ENCODE data around the gene LMNTD1. TPM values are rescaled to one million over a fixed set of nuclear protein-coding genes. Genes with fewer than 3 reads are reported as not detected.

The LMNTD1 gene
- total and polyA plus RNA-seq, 3 donors from 2014 or later = 10.8 to 22.9 (median 18.7) TPM

DNA sequence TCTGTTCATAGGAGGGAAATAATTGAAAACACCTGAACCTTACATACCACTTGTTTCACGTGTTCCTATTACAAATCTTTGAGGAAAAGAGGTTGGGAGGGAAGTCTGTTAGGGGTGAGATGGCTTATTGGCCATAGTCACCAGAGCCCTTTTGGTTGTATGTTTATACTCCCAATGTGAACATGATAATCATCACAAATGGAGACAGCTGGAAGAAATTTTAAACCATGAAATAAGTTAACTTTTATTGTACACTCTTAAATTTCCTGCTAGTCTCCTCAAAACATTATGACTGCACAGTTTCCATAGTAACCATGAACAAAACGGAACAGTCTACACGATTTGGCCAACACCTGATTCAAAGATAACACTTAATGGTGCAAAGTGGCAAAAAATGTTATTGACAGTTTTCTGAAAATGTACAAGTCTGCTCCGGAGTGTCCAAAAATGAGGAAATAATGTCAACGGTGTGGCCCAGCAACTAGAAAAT is 56.9 kb downstream of the LMNTD1 start:
- no peak for DNase-seq
- intact Hi-C loops (cut with DNase I; ENCODE audit: low total_unique reads) = no loop called here
- H3K27ac ChIP-seq = no peak overlapping the region
- no peaks in the 10 kb centered on the region for H3K36me3 ChIP-seq (ENCODE audit: low read depth, missing control alignments)
- no peaks in the 10 kb centered on the region for H3K9me3 ChIP-seq
- TF ChIP-seq, protein P1, sequence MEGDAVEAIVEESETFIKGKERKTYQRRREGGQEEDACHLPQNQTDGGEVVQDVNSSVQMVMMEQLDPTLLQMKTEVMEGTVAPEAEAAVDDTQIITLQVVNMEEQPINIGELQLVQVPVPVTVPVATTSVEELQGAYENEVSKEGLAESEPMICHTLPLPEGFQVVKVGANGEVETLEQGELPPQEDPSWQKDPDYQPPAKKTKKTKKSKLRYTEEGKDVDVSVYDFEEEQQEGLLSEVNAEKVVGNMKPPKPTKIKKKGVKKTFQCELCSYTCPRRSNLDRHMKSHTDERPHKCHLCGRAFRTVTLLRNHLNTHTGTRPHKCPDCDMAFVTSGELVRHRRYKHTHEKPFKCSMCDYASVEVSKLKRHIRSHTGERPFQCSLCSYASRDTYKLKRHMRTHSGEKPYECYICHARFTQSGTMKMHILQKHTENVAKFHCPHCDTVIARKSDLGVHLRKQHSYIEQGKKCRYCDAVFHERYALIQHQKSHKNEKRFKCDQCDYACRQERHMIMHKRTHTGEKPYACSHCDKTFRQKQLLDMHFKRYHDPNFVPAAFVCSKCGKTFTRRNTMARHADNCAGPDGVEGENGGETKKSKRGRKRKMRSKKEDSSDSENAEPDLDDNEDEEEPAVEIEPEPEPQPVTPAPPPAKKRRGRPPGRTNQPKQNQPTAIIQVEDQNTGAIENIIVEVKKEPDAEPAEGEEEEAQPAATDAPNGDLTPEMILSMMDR (IDR thresholded peaks at IDR 0.05) = no peak
- no peak for TF ChIP-seq POLR2A (IDR thresholded peaks at IDR 0.05)
- 52 to 62% methylated on average over 5 of the region's 5 CpGs for WGBS, 2 donors
- H3K4me3 ChIP-seq = no peak overlapping the region
- H3K4me1 ChIP-seq = no peaks in the 10 kb centered on the region
- no peaks in the 10 kb centered on the region for H3K27me3 ChIP-seq

- WGBS, 2 donors = 72 to 88% methylated on average over 1 of the region's 1 CpG
- no peak for DNase-seq
- Histone ChIP-seq H3K9me3 (no peaks in the 10 kb centered on the region), H3K27me3 (no peaks in the 10 kb centered on the region), H3K4me1 (no peaks in the 10 kb centered on the region), H3K27ac (no peak overlapping the region), H3K36me3 (ENCODE audit: low read depth, missing control alignments) (no peaks in the 10 kb centered on the region), H3K4me3 (no peak overlapping the region)
- intact Hi-C loops (cut with DNase I; ENCODE audit: low total_unique reads) = no loop called here
- TF ChIP-seq, protein P1 (IDR thresholded peaks at IDR 0.05) = no peak
- TF ChIP-seq POLR2A (IDR thresholded peaks at IDR 0.05) = no peak
Observed at GRCh38 chr12:25495331-25496097, 57.6 kb downstream of the LMNTD1 start.

DNA sequence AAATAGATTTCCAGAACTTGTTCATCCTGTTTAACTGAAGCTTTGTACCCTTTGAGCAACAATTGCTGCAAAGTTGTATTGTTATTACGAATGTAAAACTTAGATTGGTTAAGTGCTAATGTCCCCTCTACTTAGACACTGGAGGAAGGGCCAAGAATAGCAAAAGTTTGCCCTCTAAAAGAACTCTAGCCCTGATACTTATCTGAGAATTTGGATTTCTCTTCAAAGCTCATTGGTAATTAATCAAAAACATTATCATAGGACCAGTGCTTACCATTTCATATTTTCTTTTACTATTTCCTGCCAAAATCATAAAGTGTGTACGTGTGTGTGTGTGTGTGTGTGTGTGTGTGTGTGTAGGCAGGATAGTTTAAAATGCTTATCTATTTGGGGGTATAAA is 58.2 kb downstream of the LMNTD1 start:
- no peaks in the 10 kb centered on the region for H3K4me1 ChIP-seq
- no peaks in the 10 kb centered on the region for H3K9me3 ChIP-seq
- TF ChIP-seq, protein P1 (IDR thresholded peaks at IDR 0.05) = no peak
- TF ChIP-seq POLR2A (IDR thresholded peaks at IDR 0.05) = no peak
- H3K27ac ChIP-seq = no peak overlapping the region
- no peak for DNase-seq
- H3K4me3 ChIP-seq = no peak overlapping the region
- no peaks in the 10 kb centered on the region for H3K27me3 ChIP-seq
- H3K36me3 ChIP-seq (ENCODE audit: low read depth, missing control alignments) = no peaks in the 10 kb centered on the region
- WGBS, 2 donors = 49 to 61% methylated on average over 2 of the region's 2 CpGs
- intact Hi-C loops (cut with DNase I; ENCODE audit: low total_unique reads) = no loop called here

DNA sequence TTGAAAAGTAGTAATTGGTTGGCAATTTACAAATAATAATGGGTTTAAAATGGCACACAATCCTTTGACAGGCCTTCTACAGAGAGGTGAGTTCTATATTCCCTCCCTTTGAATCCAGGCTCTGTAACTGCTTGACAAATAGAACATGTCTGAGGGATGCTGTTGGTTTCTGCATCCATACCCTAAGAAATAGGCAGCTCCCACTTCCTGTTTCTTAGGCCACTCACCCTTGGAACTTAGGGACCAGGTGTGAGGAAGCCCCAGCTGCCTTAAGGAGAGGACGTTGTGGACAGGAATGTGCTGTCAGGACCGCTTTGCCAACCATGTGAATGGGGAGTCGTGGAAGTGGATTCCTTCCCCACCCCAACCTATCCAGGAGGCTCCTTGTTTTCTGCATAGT is 59.4 kb downstream of the LMNTD1 start:
- Histone ChIP-seq H3K4me1 (no peaks in the 10 kb centered on the region), H3K36me3 (ENCODE audit: low read depth, missing control alignments) (no peaks in the 10 kb centered on the region), H3K9me3 (no peaks in the 10 kb centered on the region), H3K4me3 (no peak overlapping the region), H3K27me3 (no peaks in the 10 kb centered on the region), H3K27ac (no peak overlapping the region)
- WGBS, 2 donors = 66 to 85% methylated on average over 3 of the region's 3 CpGs
- DNase-seq = no peak
- no peak for TF ChIP-seq POLR2A (IDR thresholded peaks at IDR 0.05)
- TF ChIP-seq, protein P1 (IDR thresholded peaks at IDR 0.05) = no peak
- intact Hi-C loops (cut with DNase I; ENCODE audit: low total_unique reads) = no loop called here
